ENCODE measurements around the gene TMEM63B. TPM values are rescaled to one million over a fixed set of nuclear protein-coding genes. Genes with fewer than 3 reads are reported as not detected.
A peak's percentile ranks its signal among the peaks of the same experiment; 100 is the strongest.

The TMEM63B gene
- total RNA-seq, 1 donor from 2014 or later, result 20.3 TPM

DNA sequence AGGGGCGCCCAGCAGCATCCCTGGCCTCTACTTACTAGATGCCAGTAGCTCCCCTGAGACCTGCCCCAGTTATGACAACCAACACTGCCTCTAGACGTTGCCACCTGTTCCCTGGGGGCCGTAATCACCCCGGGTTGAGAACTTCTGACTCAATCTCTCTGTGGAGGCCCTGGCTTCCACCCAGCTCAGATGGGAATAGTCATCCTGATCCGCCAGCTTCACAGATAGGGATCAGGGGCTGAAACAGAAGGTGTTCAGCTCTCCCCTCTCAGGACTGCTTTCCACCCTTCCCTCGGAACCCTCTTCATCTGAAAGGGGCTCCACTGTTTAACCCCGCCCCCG is 34.6 kb downstream of the TMEM63B start:
- Mint-ChIP-seq H3K9me3 (no peaks in the 10 kb centered on the region), H3K4me3 (ENCODE audit: low read depth) (no peak overlapping the region), H3K27ac (peak overlapping the region; percentile 12), H3K4me1 (ENCODE audit: low read depth) (peaks cover 21% of the 10 kb centered on the region), H3K27me3 (ENCODE audit: low read depth) (peaks cover 17% of the 10 kb centered on the region), H3K36me3 (ENCODE audit: low read depth) (no peaks in the 10 kb centered on the region)
- intact Hi-C loops (cut with micrococcal nuclease), result loop anchor here (1.0 kb wide), 1 partner anchor 75 kb away; no protein-coding TSS in a partner anchor
- DNase-seq (ENCODE audit: low spot score), result no peak

DNA sequence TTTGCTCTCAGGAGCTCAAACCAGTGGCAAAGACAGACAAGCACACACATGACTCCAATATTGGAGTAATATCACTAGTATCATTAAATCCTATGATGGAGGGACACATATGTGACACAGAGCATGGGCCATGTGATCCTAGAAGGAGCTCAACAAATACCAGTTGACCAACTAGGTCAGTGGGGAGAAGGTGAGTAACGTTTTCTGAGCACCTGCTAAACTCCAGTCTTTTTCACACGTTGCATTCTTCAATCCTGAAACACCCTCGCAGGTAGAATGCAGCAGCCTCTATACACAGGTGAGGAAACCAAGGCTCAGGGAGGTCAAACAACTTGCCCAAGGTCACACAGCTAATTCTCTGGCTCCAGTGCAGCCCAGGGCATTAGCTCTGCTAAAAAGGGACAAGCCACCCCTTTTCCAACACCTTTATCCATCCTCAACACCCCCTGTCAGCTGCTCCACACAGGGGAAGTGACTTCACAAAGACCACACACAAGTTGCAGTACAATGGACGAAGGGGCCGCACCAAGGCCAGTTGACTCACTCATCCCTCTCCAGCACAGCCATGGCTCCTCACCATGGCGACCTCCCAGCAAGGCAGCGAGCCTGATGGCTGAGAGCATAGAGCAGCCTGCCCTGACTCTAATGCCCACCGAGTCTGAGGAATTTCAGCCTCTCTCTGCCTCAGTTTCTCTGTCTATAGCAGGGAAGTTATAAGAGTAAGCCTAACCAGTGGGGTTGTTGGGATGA is 35.7 kb downstream of the TMEM63B start:
- intact Hi-C loops (cut with micrococcal nuclease), result no loop called here
- H3K27ac Mint-ChIP-seq, result no peak overlapping the region
- peaks cover 21% of the 10 kb centered on the region for H3K4me1 Mint-ChIP-seq (ENCODE audit: low read depth)
- DNase-seq (ENCODE audit: low spot score), result no peak
- H3K9me3 Mint-ChIP-seq, result no peaks in the 10 kb centered on the region
- peaks cover 17% of the 10 kb centered on the region for H3K27me3 Mint-ChIP-seq (ENCODE audit: low read depth)
- H3K36me3 Mint-ChIP-seq (ENCODE audit: low read depth), result no peaks in the 10 kb centered on the region
- H3K4me3 Mint-ChIP-seq (ENCODE audit: low read depth), result no peak overlapping the region

DNA sequence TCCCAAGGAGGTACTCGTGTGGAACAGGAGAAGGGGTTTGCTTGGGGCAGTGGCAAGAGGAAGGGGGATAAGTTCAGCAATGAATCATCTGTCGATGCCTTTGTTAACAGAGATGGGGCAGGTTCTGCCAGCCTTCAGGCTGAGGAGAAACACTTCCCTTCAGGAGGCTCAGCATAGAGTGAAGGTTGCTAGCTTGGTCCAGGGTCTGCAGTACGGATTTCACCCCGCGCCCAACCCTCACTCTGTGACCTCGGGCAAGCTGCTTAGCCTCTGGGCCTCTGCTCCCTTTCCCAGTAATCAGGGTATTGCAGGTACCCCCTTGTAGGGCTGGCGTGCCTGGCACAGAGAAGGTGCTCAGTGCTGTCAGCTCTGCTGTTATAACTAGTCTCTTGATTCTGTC is 38.8 kb downstream of the TMEM63B start:
- intact Hi-C loops (cut with micrococcal nuclease), result no loop called here
- no peaks in the 10 kb centered on the region for H3K9me3 Mint-ChIP-seq
- no peaks in the 10 kb centered on the region for H3K36me3 Mint-ChIP-seq (ENCODE audit: low read depth)
- H3K4me3 Mint-ChIP-seq (ENCODE audit: low read depth), result no peak overlapping the region
- peaks cover 15% of the 10 kb centered on the region for H3K4me1 Mint-ChIP-seq (ENCODE audit: low read depth)
- no peak for DNase-seq (ENCODE audit: low spot score)
- no peak overlapping the region for H3K27ac Mint-ChIP-seq
- H3K27me3 Mint-ChIP-seq (ENCODE audit: low read depth), result peaks cover 21% of the 10 kb centered on the region

DNA sequence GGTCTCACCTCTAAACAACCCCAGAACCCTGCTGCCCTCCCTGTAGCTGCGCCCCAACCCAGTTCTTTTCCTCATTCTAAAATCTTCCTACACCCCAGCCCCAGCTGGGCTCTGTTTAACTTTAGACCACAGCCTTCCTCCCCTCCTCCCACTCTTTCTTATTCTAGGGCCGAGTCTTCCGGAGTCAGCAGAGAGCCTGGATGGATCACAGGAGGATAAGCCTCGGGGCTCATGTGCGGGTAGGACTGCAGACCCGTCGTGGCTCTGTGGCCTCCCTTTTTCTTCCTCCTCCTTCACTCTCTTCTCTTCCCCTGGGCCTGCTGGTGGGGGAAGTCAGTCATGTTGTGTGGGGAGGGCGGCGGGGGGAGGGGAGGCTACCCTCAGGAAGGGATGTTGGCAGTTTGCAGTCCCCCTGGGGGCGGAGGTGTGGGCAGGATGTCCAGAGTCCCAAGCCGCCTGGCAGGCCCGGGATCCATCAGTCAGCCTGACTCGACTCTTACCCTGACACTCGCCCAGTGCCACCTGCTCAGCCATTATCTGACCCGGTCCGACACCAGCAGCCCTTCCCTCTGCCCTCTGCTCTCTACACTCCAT is 39.3 kb downstream of the TMEM63B start:
- Mint-ChIP-seq H3K27me3 (ENCODE audit: low read depth) (peaks cover 21% of the 10 kb centered on the region), H3K9me3 (no peaks in the 10 kb centered on the region)
- no peak for DNase-seq (ENCODE audit: low spot score)

DNA sequence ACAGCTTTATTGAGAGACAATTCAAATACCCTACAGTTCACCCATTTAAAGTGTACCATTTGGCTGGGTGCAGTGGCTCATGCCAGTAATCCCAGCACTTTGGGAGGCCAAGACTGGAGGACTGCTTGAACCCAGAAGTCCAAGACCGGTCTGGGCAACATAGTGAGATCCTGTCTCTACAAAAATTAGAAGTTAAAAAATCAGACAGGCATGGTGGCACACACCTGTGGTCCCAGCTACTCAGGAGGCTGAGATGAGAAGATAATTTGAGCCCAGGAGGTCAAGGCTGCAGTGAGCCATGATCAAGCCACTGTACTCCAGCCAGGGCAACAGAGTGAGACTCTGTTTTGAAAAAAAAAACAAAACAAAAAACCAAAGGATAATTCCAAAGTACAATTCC is 40.2 kb downstream of the TMEM63B start:
- DNase-seq (ENCODE audit: low spot score), result no peak
- intact Hi-C loops (cut with micrococcal nuclease), result no loop called here
- Mint-ChIP-seq H3K4me1 (ENCODE audit: low read depth) (peaks cover 12% of the 10 kb centered on the region), H3K36me3 (ENCODE audit: low read depth) (no peaks in the 10 kb centered on the region), H3K4me3 (ENCODE audit: low read depth) (no peak overlapping the region), H3K27me3 (ENCODE audit: low read depth) (peaks cover 20% of the 10 kb centered on the region), H3K27ac (no peak overlapping the region), H3K9me3 (no peaks in the 10 kb centered on the region)

More for the DNA sequence above, 39.3 kb downstream of the TMEM63B start:
- no peak overlapping the region for H3K4me3 Mint-ChIP-seq (ENCODE audit: low read depth)
- H3K27ac Mint-ChIP-seq, result no peak overlapping the region
- peaks cover 9% of the 10 kb centered on the region for H3K4me1 Mint-ChIP-seq (ENCODE audit: low read depth)
- intact Hi-C loops (cut with micrococcal nuclease), result no loop called here
- no peaks in the 10 kb centered on the region for H3K36me3 Mint-ChIP-seq (ENCODE audit: low read depth)

DNA sequence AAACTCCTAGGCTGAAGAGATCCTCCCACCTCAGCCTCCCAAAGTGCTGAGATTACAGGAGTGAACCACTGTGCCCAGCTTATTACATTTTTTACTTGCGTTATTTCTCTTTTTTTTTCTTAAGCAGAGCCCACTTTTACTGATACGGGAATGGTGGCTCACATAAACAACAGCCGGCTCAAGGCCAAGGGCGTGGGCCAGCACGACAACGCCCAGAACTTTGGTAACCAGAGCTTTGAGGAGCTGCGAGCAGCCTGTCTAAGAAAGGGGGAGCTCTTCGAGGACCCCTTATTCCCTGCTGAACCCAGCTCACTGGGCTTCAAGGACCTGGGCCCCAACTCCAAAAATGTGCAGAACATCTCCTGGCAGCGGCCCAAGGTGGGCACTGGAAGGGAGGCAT is 41.8 kb downstream of the TMEM63B start:
- H3K4me3 Mint-ChIP-seq (ENCODE audit: low read depth), result no peak overlapping the region
- H3K36me3 Mint-ChIP-seq (ENCODE audit: low read depth), result no peaks in the 10 kb centered on the region
- no peak for DNase-seq (ENCODE audit: low spot score)
- peaks cover 14% of the 10 kb centered on the region for H3K27me3 Mint-ChIP-seq (ENCODE audit: low read depth)
- H3K27ac Mint-ChIP-seq, result no peak overlapping the region
- intact Hi-C loops (cut with micrococcal nuclease), result no loop called here
- peaks cover 15% of the 10 kb centered on the region for H3K4me1 Mint-ChIP-seq (ENCODE audit: low read depth)
- H3K9me3 Mint-ChIP-seq, result no peaks in the 10 kb centered on the region

DNA sequence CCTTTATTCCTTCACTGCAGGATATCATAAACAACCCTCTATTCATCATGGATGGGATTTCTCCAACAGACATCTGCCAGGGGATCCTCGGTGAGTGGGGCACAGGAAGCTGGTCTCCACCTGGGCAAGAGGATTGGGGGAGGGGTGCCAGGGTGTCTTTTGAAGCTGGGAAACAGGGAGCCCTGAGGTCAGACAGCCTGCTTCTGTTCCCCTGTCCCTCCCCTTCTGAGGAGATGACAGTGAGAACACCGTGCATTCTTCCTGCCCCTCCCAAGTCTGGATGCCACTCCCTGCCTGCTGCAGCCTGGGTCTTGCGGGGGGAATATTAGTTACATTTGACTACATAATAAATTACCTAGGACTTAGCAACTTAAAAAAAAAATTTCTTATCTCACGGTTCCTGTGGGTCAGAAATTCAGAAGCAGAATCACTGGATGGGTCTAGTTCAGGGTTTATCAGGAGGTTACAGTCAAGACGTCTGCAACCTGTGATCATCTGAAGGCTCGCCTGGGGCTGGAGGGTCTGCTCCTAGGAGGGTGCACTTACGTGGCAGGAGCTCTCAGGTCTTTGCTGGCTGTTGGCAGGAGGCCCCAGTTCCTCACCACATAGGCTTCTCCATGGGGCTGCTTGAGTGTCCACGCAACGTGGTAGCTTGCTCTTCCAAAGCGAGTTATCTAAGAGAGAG is 42.7 kb downstream of the TMEM63B start:
- H3K9me3 Mint-ChIP-seq, result no peaks in the 10 kb centered on the region
- H3K27me3 Mint-ChIP-seq (ENCODE audit: low read depth), result peaks cover 9% of the 10 kb centered on the region
- no peak for DNase-seq (ENCODE audit: low spot score)
- intact Hi-C loops (cut with micrococcal nuclease), result no loop called here
- no peak overlapping the region for H3K27ac Mint-ChIP-seq
- H3K36me3 Mint-ChIP-seq (ENCODE audit: low read depth), result no peaks in the 10 kb centered on the region
- H3K4me1 Mint-ChIP-seq (ENCODE audit: low read depth), result peaks cover 15% of the 10 kb centered on the region
- H3K4me3 Mint-ChIP-seq (ENCODE audit: low read depth), result no peak overlapping the region

DNA sequence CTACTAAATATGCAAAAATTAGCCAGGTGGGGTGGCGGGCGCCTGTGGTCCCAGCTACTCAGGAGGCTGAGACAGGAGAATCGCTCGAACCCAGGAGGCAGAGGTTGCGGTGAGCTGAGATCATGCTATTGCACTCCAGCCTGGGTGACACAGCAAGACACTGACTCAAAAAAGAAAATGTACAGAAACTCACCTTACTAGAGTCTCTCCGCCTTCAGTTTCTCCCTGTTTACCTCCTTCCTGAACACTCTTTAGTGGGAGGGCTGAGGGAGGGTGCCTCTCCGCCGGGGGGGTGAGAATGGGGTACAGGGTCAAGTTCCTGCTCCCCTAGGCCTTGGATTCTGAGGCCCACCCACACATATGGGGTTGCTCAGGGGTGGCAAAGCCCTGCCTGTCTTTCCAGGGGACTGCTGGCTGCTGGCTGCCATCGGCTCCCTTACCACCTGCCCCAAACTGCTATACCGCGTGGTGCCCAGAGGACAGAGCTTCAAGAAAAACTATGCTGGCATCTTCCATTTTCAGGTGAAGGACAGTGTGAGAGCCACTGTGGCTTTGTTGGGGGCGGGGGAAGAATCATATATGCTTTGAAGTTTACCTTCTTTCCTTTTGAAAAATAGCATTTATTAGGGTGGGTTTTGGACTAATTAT is 44.7 kb downstream of the TMEM63B start:
- no peak for DNase-seq (ENCODE audit: low spot score)
- peaks cover 14% of the 10 kb centered on the region for H3K4me1 Mint-ChIP-seq (ENCODE audit: low read depth)
- intact Hi-C loops (cut with micrococcal nuclease), result loop anchor here (1.0 to 2.0 kb wide), 4 partner anchors 50 to 167 kb away; partner anchors contain the start of gene SLC35B2
- no peak overlapping the region for H3K27ac Mint-ChIP-seq
- H3K4me3 Mint-ChIP-seq (ENCODE audit: low read depth), result no peak overlapping the region
- peaks cover 3% of the 10 kb centered on the region for H3K27me3 Mint-ChIP-seq (ENCODE audit: low read depth)
- H3K36me3 Mint-ChIP-seq (ENCODE audit: low read depth), result no peaks in the 10 kb centered on the region
- H3K9me3 Mint-ChIP-seq, result no peaks in the 10 kb centered on the region

DNA sequence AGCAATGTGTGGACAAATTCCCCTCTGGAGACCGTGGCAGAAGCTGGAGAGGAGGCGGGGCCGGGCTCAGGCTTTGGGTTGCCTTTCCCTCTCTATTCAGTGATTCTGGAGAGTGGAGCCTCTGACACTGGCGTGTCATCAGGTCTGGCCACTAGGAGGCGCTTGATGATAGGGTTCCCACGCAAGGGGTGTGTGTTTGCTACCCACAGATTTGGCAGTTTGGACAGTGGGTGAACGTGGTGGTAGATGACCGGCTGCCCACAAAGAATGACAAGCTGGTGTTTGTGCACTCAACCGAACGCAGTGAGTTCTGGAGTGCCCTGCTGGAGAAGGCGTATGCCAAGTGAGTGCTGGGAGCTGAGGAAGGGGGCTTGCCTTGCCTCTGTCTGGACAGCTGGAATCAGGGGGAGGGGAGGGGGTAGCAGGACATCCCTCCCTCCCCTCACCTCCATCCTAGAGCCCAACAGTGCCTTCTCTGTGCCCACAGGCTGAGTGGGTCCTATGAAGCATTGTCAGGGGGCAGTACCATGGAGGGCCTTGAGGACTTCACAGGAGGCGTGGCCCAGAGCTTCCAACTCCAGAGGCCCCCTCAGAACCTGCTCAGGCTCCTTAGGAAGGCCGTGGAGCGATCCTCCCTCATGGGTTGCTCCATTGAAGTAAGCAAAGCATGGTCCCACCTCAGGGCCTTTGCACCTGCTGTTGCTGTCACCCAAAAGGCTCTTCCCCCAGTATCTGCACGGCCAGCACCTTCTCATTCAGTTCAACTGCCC is 45.6 kb downstream of the TMEM63B start:
- no peaks in the 10 kb centered on the region for H3K9me3 Mint-ChIP-seq
- H3K4me3 Mint-ChIP-seq (ENCODE audit: low read depth), result no peak overlapping the region
- DNase-seq (ENCODE audit: low spot score), result peak; percentile 62
- intact Hi-C loops (cut with micrococcal nuclease), result loop anchor here (1.0 to 2.0 kb wide), 4 partner anchors 49 to 166 kb away; partner anchors contain the start of gene SLC35B2
- peaks cover 18% of the 10 kb centered on the region for H3K4me1 Mint-ChIP-seq (ENCODE audit: low read depth)
- H3K27ac Mint-ChIP-seq, result peak overlapping the region; percentile 9
- H3K27me3 Mint-ChIP-seq (ENCODE audit: low read depth), result peaks cover 3% of the 10 kb centered on the region
- H3K36me3 Mint-ChIP-seq (ENCODE audit: low read depth), result no peaks in the 10 kb centered on the region

DNA sequence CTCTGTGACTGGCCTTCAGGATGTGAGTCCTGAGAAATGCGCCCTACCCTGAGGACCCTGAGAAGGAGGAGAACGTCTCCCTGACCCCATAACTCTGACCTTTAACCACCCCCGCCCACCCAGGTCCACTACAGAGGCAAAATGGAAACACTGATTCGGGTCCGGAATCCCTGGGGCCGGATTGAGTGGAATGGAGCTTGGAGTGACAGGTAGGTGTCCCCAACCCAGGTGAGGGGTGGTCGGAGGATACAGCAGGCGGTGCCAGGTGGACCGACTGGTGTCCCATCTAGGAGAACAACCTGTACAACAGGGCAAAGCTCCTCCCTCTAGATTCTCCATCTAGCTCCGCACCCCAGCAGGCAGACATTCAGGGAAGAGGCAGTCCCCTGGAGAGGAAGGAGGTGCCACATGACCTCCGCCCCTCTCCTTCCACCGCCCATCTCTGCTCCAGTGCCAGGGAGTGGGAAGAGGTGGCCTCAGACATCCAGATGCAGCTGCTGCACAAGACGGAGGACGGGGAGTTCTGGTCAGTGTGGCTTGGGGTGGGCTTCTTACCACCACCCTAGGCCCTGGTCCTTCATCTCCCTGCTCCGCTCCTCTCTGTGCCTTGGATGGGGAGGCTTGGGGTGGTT is 48.9 kb downstream of the TMEM63B start:
- H3K9me3 Mint-ChIP-seq, result no peaks in the 10 kb centered on the region
- no peaks in the 10 kb centered on the region for H3K27me3 Mint-ChIP-seq (ENCODE audit: low read depth)
- no peak overlapping the region for H3K4me3 Mint-ChIP-seq (ENCODE audit: low read depth)
- intact Hi-C loops (cut with micrococcal nuclease), result no loop called here
- H3K36me3 Mint-ChIP-seq (ENCODE audit: low read depth), result no peaks in the 10 kb centered on the region
- DNase-seq (ENCODE audit: low spot score), result no peak
- peaks cover 18% of the 10 kb centered on the region for H3K4me1 Mint-ChIP-seq (ENCODE audit: low read depth)
- no peak overlapping the region for H3K27ac Mint-ChIP-seq

DNA sequence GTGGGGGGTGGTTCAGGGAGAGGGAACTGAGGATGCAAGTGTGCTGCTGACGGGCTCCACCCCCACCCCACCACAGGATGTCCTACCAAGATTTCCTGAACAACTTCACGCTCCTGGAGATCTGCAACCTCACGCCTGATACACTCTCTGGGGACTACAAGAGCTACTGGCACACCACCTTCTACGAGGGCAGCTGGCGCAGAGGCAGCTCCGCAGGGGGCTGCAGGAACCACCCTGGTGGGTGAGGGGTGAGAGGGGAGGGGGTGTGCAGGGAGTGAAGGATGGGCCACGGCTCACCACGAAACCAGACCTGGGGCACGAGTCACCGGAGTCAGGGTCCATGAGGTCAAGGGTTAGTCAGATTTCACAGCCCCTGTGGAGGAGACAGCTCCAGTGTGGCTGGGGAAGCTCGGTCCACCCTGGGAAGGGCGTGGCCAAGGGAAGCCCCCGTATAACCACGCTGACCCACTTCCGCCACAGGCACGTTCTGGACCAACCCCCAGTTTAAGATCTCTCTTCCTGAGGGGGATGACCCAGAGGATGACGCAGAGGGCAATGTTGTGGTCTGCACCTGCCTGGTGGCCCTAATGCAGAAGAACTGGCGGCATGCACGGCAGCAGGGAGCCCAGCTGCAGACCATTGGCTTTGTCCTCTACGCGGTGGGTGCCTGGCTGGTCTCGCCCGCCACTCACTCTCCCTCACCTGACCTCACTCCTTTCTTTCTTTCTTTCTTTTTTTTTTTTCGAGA is 49.6 kb downstream of the TMEM63B start:
- no peaks in the 10 kb centered on the region for H3K9me3 Mint-ChIP-seq
- H3K27ac Mint-ChIP-seq, result no peak overlapping the region
- DNase-seq (ENCODE audit: low spot score), result no peak
- H3K36me3 Mint-ChIP-seq (ENCODE audit: low read depth), result no peaks in the 10 kb centered on the region
- no peak overlapping the region for H3K4me3 Mint-ChIP-seq (ENCODE audit: low read depth)
- intact Hi-C loops (cut with micrococcal nuclease), result no loop called here
- no peaks in the 10 kb centered on the region for H3K27me3 Mint-ChIP-seq (ENCODE audit: low read depth)
- H3K4me1 Mint-ChIP-seq (ENCODE audit: low read depth), result peaks cover 18% of the 10 kb centered on the region

Data from activated T-helper 2 cell treated with anti-CD3 and anti-CD28 coated beads, Interferon-gamma antibody, Interleukin-2, Interleukin-4, amounts not matched to agents 10 μg/mL and 5 μg/mL and 100 μg/mL, durations not matched to agents 14 hours and 24 hours and 36 hours (primary cell).